Fibroblast of skin of abdomen (primary cell): ENCODE data around the gene SLC25A4. TPM values are rescaled to one million over a fixed set of nuclear protein-coding genes. Genes with fewer than 3 reads are reported as not detected.
"Not testable (repeated sequence)": the region's sequence is repeated elsewhere in the genome, so short reads cannot be mapped to it uniquely, and the experiment has no call there.

Source experiments
- DNase-seq: peaks from one replicate; pipeline ENCODE4 v3.0.0-alpha.2; 2013
- polyA plus RNA-seq, 2 experiments: library from polyadenylated mRNA; unstranded; fragments of 120-200 nt; gene quantifications; one replicate each; pipeline ENCODE4 v1.2.1, GENCODE V29; 2013; ENCODE audit not compliant: insufficient read length in 2 of 2

SLC25A4 gene
- 12.0 TPM for polyA plus RNA-seq (2013, experiment 1 of 2; ENCODE audit: insufficient read length)
- 13.3 TPM for polyA plus RNA-seq (2013, experiment 2 of 2; ENCODE audit: insufficient read length)

- DNase-seq = peak; percentile 76
Measured at GRCh38 chr4:185142912-185143600, at the start of gene SLC25A4. Gene SLC25A4 (plus strand): TSS chr4:185143266. CDS start chr4:185143373, 107 bp downstream.

- no peak for DNase-seq
Measured at GRCh38 chr4:185093603-185094002, 49.5 kb upstream of the SLC25A4 start.

- peak; percentile 16 for DNase-seq
Measured at GRCh38 chr4:185096032-185096653, 46.9 kb upstream of the SLC25A4 start.

GRCh38 chr4:185098474-185098873 is 44.6 kb upstream of the SLC25A4 start:
- DNase-seq = no peak

GRCh38 chr4:185099024-185099682 is 43.9 kb upstream of the SLC25A4 start:
- DNase-seq = no peak

- no peak for DNase-seq
Measured at GRCh38 chr4:185099940-185100339, 43.1 kb upstream of the SLC25A4 start.

- no peak for DNase-seq
Measured at GRCh38 chr4:185100423-185100822, 42.6 kb upstream of the SLC25A4 start.

GRCh38 chr4:185101354-185101890 is 41.6 kb upstream of the SLC25A4 start:
- peak; percentile 8 for DNase-seq

- DNase-seq = no peak
Measured at GRCh38 chr4:185104733-185105132, 38.3 kb upstream of the SLC25A4 start.

GRCh38 chr4:185106353-185106752 is 36.7 kb upstream of the SLC25A4 start:
- no peak for DNase-seq

- DNase-seq = not testable (repeated sequence)
Measured at GRCh38 chr4:185107574-185107973, 35.5 kb upstream of the SLC25A4 start.

- DNase-seq = no peak
Measured at GRCh38 chr4:185108185-185108584, 34.9 kb upstream of the SLC25A4 start.

- no peak for DNase-seq
Measured at GRCh38 chr4:185108669-185109068, 34.4 kb upstream of the SLC25A4 start.

GRCh38 chr4:185109736-185110135 is 33.3 kb upstream of the SLC25A4 start:
- DNase-seq = no peak

- no peak for DNase-seq
Measured at GRCh38 chr4:185110375-185110823, 32.7 kb upstream of the SLC25A4 start.

GRCh38 chr4:185112104-185112503 is 31.0 kb upstream of the SLC25A4 start:
- DNase-seq = peak; percentile 83

- DNase-seq = no peak
Measured at GRCh38 chr4:185113340-185113739, 29.7 kb upstream of the SLC25A4 start.

- peak; percentile 71 for DNase-seq
Measured at GRCh38 chr4:185115827-185116232, 27.2 kb upstream of the SLC25A4 start.

- no peak for DNase-seq
Measured at GRCh38 chr4:185117300-185117934, 25.6 kb upstream of the SLC25A4 start.

GRCh38 chr4:185118876-185119275 is 24.2 kb upstream of the SLC25A4 start:
- no peak for DNase-seq

- DNase-seq = not testable (repeated sequence)
Measured at GRCh38 chr4:185119467-185119866, 23.6 kb upstream of the SLC25A4 start.

GRCh38 chr4:185119927-185120630 is 23.0 kb upstream of the SLC25A4 start:
- DNase-seq = no peak
